HTERT RPE-1 (cell line): ENCODE measurements around the gene EXOSC9.

ENCODE experiments used
- in situ Hi-C: fragments of 300-500 bp; cut with MboI; formaldehyde crosslinking; loops from 4 replicates; pipeline ENCODE4 v1.14.3; 2020; ENCODE audit warnings: low sequenced_read_pairs

EXOSC9 gene

GRCh38 chr4:121823505-121824170 lies 22.5 kb downstream of the EXOSC9 start, which contains the start of gene CCNA2:
Gene CCNA2 (minus strand): TSS chr4:121823883. CDS start chr4:121823628, 255 bp downstream.
- in situ Hi-C loops: no loop called here

- in situ Hi-C loops: no loop called here
Observed at GRCh38 chr4:121824171-121824527, 23.0 kb downstream of the EXOSC9 start.

- in situ Hi-C loops: no loop called here
Observed at GRCh38 chr4:121824950-121825349, 23.8 kb downstream of the EXOSC9 start.

- in situ Hi-C loops: no loop called here
Observed at GRCh38 chr4:121827853-121828252, 26.7 kb downstream of the EXOSC9 start.

GRCh38 chr4:121829511-121829910 lies 28.4 kb downstream of the EXOSC9 start:
- in situ Hi-C loops: no loop called here

GRCh38 chr4:121838136-121838535 lies 37.0 kb downstream of the EXOSC9 start:
- in situ Hi-C loops: no loop called here

GRCh38 chr4:121842862-121843261 lies 41.7 kb downstream of the EXOSC9 start:
- in situ Hi-C loops: no loop called here

- in situ Hi-C loops: no loop called here
Observed at GRCh38 chr4:121846662-121847061, 45.5 kb downstream of the EXOSC9 start.

- in situ Hi-C loops: no loop called here
Observed at GRCh38 chr4:121851354-121851753, 50.2 kb downstream of the EXOSC9 start.

- in situ Hi-C loops: no loop called here
Observed at GRCh38 chr4:121860121-121860520, 59.0 kb downstream of the EXOSC9 start.

- in situ Hi-C loops: no loop called here
Observed at GRCh38 chr4:121861426-121861825, 60.3 kb downstream of the EXOSC9 start.

GRCh38 chr4:121863799-121864198 lies 62.7 kb downstream of the EXOSC9 start:
- in situ Hi-C loops: no loop called here
